ENCODE results near the gene NR1I3.
"Not testable (repeated sequence)": the region's sequence is repeated elsewhere in the genome, so short reads cannot be mapped to it uniquely, and the experiment has no call there.

Gene NR1I3

DNA sequence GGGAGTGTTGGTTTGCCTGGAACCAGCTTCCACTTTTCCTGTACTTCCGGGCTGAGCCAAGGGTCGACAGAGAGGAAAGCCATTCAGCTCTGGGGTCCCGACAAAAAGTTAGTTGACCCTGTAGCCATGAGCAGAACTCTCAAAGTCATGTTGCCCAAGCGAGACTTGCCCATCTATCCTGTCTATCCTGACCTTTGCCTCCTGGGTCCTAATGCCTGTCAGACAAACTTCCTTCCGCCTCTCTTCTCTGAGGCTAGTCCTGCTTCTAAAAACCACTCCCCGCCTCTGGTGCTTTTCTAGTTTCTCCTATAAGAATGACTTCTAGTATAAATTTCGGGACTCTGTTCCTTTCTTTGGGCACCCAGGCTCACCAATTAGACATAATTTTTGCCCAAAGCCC, 12.8 kb upstream of the NR1I3 start:
- DNase-seq (ENCODE audit: low read depth) = no peak

- DNase-seq (ENCODE audit: low read depth) = not testable (repeated sequence)
These were observed 12.1 kb upstream of the NR1I3 start for GRCh38 chr1:161250100-161250499.

- no peak for DNase-seq (ENCODE audit: low read depth)
These were observed 6.9 kb upstream of the NR1I3 start for GRCh38 chr1:161244888-161245287.

DNA sequence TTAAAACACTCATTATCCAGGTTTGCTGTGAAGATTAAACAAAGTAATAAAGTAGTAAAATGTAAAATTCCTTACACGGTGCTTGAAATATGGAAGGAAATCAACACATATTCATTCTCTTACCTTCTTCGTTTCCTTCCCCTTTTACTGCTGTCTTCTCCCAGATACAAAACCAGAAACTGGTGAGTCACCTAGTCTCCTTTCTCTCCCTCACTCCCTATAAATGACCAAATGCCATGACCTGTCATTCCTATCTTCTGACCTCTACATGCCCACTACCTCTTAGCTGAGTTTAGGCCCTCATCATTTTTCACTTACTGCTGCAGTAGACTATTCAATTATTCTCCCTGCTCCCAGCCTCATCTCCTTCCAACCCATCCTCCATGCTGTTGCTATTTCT, 4.3 kb upstream of the NR1I3 start:
- no peak for DNase-seq (ENCODE audit: low read depth)

DNA sequence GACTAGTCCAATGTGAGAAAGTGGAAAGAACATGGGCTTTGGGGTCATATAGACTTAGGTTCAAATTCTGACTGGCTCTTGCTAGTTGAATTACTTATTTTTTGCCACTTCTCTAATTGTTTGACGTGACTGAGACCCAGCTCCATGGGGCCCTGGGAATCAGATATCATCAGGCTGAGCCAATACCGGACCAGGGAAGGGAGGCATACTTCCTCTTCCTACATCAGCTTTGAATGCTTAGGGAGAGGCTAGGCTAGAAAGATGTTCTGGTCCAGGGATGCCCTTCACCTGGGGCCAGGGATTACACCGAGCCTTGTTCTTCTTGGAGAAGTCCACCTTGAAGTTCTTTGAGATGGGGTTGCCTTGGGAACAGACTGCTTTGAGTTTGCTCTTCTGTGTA, 3.7 kb upstream of the NR1I3 start:
- DNase-seq (ENCODE audit: low read depth) = no peak

DNA sequence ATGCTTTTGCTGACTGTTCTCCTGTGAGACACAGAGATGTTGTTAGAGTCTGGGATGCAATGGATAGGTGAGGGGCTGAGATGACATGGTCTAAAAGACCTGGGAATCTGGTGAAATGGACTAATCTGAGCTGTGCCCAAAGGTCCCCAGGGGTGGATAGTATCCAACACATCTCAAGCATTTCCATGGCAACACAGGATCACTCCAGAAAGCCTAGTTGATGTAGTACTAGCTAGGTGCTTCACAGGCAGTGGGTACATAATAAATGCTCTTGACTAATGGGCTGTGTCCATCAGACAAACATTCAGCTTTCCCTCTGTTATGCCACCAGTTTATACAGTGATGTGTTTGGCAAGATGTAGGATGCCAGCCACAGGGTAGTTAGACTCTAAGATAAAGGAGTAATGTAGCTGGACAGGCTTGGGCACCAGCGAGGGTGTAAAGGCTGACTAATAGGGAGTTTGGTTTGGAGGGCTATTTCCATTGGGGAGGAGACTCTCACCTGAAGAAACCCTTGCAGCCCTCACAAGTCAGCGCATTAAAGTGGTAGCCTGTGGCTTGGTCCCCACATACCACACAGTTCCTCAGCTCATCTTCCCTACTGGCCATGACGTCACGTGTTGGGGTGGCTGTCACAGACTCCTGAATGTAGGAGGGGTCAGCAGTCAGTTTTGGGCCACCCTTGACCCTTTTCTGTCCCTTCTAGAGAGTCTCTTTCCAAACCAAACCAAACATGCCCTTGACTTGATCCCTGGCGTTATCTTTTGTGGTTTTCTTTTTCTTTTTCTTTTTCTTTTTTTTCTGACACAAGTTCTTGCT, 1.8 kb downstream of the NR1I3 start:
- no peak for DNase-seq (ENCODE audit: low read depth)

GRCh38 chr1:161233102-161233501, 4.9 kb downstream of the NR1I3 start:
- DNase-seq (ENCODE audit: low read depth) = no peak

DNA sequence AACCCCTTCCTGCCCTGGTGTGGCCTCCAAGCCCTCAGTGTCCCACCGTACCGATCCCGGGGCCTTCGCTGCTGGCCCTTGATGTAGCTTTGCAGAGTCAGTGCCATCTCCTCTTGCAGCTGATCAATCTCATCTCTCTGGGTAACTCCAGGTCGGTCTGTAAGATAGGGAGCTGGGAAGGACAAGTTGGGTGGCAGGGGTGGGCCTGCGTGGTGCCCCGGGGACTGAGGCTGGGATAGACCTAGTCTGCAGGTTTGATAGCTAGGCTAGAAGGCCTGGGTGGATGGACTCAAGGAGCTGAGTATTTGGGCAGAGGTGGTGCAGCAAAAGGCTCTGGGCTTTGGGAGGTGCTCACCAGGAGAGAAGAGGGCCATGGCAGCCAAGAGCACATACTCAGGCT, 7.2 kb downstream of the NR1I3 start:
- no peak for DNase-seq (ENCODE audit: low read depth)

- no peak for DNase-seq (ENCODE audit: low read depth)
These were observed 8.1 kb downstream of the NR1I3 start for GRCh38 chr1:161229896-161230295.

DNA sequence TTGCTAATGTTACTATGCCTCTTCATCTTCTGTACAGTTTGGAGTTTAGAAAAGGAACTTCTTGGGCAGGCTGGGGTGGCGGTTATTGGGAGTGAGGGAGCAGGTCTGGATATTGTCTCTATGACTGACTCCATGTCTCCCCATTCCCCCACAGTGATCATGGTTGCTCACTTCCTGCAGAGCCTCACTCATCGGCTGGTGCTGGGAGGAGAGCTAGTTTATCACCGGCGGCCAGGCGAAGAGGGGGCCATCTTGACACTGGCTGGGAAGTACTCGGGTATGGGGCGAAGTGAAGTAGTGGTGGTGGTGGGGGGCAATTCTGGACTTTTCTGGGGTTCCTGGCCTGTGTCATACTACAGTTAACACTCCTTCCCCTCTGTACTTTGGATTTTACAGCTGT, 10.0 kb downstream of the NR1I3 start:
- no peak for DNase-seq (ENCODE audit: low read depth)

GRCh38 chr1:161227196-161227871, 10.7 kb downstream of the NR1I3 start:
- peak; percentile 62 for DNase-seq (ENCODE audit: low read depth)

- DNase-seq (ENCODE audit: low read depth) = no peak
These were observed 11.2 kb downstream of the NR1I3 start for GRCh38 chr1:161226759-161227158.

DNA sequence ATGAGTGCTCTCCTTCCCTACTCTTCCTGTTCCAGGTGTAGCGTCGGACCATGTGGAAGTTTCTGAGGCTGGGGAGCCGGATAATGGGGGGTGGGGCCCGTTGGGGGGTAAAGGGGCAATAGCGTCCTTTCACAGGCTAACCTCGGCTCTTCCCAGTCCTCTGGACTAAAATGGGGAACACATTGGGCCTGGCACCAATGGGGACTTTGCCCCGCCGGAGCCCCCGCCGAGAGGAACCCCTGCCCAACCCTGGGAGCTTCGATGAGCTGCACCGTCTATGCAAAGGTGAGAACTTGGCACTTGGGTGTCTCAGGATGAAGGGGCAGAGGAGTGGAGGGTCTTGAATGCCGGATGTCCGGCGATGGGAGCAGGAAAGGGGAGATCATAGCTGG, 11.7 kb downstream of the NR1I3 start:
- no peak for DNase-seq (ENCODE audit: low read depth)

DNA sequence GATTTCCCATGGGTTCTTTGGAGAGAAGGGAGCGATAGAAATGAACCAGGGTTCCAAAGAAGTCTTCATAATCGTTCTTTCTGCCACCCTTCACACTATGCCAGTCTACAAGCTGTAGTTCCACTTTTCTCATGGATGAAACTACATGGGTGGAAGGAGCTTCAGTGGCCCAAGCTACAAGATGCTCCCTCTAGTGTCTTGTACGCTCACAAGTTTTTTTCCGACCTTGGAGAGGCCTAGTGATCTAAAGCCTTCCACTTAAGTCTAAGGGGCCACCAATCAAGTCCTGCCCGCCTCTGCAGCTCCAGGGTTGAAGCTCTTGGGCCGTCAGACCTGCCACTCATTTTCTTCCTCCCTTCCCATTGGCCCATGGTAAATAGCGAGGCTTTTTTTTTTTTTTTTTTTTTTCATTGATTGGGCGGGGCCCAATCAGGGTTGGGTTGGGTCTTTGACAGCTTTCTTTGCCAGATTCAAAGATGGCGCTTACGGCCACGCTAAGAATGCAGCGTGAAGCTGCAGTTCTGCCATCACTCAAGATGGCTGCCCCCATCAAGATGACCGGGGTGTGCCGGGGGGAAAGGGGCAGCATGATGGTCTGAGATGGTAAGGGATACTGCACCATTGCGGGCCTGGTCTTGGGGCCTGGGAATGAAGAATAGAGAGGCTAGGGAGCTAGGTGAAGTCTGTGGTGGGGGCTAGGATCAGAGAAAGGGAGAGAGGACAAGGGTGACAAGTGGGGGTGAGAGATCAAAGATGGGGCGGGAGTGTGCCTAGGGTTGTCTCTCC, 12.3 kb downstream of the NR1I3 start, which contains the start of gene TOMM40L:
TSS of gene TOMM40L (plus strand) at position 527 of the 786 bp plus-strand sequence. CDS start 430 bp downstream, outside the sequence.
- peak; percentile 88 for DNase-seq (ENCODE audit: low read depth)

DNA sequence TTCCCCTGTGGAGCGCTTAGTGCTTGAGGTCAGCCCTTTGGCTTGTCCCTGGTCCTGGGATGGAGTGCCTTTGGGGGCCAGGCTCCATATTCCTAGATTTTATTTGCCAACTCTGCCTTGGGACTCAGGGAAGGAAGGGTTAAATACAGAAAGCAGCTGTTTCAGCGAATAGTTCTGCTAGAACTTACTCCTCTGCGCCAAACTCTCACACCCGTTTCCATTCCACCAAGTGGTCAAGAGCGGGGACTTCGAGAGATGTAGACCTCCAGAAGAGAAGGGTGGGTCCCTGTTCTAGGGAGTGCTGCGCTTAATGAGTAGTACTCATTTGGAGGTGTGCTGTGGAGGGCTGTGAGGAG, 12.8 kb downstream of the NR1I3 start:
- no peak for DNase-seq (ENCODE audit: low read depth)

DNA sequence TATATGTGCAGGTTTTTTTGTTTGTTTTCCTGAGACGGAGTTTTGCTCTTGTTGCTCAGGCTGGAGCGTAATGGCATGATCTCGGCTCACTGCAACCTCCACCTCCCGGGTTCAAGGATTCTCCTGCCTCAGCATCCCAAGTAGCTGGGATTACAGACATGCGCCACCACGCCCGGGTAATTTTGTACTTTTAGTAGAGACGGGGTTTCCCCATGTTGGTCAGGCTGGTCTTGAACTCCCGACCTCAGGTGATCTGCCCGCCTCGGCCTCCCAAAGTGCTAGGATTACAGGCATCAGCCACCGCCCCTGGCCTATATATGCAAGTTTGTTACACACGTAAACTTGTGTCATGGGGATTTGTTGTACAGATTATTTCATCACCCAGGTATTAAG, 13.3 kb downstream of the NR1I3 start:
- not testable (repeated sequence) for DNase-seq (ENCODE audit: low read depth)

DNA sequence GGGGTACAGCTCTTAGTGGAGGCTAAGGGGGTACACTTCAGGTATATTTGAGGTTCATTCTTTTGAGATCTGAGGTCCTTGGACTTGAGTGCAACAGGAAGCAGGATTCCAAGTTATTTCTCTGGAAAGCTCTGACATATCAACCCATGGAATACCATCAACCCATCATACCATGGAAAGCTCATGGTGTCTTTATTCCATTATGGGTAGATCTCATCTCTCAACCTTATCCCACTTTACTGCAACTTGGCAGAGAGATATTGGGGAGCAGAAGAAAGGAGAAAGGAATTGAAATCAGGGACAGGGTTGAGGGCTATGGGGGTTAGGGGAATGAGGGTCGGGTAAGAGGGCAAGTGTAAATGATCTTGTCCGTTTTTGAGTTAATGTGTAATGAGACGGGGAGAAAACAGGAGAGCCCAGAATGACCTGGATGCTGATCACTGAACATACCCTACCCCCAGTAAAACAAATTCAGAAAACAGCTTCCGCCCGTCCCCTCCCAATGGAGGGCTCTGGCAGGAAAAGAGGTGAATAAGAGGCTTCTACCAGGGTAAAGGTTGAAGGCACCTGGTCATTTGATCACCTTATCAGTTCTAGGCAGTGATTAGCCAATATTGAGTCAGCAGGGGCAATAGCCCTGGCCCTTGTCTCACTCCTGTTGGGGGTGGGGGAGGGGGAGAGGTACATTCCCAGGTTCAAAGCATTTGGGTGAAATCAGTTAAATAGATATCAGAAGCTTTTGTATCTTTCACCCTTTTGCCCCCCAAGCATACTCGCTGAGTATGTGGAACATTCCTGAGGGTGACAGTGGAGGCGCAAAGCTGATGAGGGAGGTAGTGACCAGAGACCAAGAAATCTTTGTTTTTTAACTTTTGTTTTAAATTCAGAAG, 14.0 kb downstream of the NR1I3 start:
- DNase-seq (ENCODE audit: low read depth) = no peak

DNA sequence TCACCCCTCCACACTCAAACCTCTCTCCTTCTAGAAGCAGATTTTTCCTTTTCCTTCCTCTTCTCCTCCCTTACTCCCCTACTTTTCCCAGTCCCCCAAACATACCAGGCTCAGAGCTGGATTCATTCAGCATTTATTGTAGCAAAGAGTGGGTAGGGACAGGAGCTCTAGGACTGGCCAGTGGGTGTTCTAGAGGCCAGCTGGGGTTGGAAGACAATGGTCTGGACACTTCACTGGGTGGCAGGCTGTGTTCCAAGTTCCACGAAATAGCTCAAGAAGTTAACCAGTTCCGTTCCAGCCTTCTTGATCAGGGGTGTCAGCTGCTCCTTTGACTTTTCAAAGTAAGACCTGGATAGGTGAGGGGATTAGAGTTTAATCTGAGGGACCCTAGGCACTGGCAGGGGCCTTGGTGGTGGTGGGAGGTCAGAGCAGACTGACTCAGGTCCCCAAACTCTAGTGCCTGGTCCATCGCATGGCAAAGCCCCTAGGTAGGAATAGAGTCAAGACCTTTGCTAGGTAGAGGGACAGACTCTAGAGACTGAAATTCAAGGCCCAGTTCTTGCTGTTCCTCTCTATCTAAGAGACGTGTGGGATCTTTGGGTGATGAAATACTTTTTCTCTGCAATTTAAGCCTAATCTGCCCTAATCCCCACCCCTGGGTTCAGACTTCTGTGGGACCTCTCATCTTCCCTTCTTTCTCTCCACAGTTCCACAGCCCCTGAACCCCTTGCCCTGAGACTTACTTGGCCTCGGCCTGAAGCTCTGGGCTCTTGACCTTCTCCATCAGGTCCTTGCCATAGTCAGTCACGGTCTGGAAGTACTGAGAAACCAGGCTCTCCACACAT, 15.6 kb downstream of the NR1I3 start:
- no peak for DNase-seq (ENCODE audit: low read depth)

- no peak for DNase-seq (ENCODE audit: low read depth)
These were observed 18.0 kb downstream of the NR1I3 start for GRCh38 chr1:161220002-161220401.

- DNase-seq (ENCODE audit: low read depth) = no peak
These were observed 18.7 kb downstream of the NR1I3 start for GRCh38 chr1:161219078-161219892.

Measured in T-helper 22 cell (primary cell).